Islet precursor cell (in vitro differentiated cells): ENCODE measurements around the gene TBX2.
"Not testable (repeated sequence)": the region's sequence is repeated elsewhere in the genome, so short reads cannot be mapped to it uniquely, and the experiment has no call there.

Experiments used
- DNase-seq: peaks from one replicate; pipeline ENCODE4 v3.0.0-alpha.2; 2018

The TBX2 gene

GRCh38 chr17:61436273-61436672, 36.6 kb downstream of the TBX2 start:
- no peak for DNase-seq

- DNase-seq, result no peak
Measured at GRCh38 chr17:61436995-61437704, 37.5 kb downstream of the TBX2 start.

GRCh38 chr17:61440697-61441096, 41.1 kb downstream of the TBX2 start:
- no peak for DNase-seq

- not testable (repeated sequence) for DNase-seq
Measured at GRCh38 chr17:61441507-61441906, 41.9 kb downstream of the TBX2 start.

DNA sequence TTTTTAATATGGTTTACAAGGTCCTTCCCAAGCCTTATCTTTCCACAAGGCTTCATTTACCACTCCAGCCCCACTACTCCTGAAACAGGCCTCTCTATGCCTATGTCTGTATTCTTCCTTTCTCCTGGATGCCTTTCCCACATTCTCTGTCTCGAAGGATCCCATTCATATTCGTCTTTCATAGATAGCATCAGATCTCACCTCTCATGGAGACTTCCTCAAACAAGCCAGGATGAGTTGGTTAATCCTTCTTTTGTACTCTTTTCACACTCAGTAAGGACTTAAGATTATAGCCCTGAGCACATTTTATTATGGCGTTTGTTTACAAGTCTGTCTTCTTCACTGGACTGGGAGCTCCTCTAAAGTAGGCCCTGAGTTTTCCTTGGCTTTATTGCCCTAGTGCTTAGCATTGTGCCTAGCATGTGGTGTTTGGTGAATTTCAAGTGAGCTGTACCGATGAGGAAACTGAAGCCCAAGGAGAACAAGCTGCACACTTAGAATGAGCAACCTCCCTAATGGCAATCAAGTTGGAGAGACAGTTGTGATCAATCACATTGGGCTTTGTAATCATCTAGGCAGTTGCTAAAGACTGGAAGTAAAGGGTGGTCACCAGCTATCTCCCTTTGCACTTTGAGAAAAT, 42.6 kb downstream of the TBX2 start:
- DNase-seq, result peak; percentile 57

DNA sequence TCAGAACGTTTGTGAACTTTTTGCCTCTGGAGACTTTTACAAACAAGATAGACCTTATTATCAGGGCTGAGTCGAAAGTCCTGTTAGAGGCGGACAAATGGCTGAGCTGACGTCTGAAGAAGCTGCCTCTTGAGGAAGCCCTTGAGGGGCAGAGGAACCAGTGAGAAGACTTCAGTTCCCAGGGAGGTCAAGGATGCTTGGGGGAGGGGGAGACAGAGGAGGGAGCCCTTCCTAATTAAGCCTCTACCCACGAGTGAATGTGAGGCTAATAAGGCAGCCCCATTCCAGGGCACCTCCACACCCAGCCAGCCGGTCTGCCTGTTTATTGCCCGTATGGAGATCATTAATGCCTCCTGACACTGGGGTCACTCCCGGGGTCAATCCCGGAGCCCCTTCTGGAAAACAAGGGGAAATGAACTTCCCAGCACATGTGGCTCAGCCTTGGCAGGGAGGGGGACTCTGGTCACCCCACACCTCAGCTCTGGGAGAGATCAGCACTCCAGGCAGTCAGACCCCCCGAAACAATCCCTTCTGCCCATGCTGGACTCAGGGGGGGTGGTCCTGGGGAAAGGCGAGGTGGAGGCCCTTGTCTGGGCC, 43.3 kb downstream of the TBX2 start:
- DNase-seq, result peak; percentile 51

DNA sequence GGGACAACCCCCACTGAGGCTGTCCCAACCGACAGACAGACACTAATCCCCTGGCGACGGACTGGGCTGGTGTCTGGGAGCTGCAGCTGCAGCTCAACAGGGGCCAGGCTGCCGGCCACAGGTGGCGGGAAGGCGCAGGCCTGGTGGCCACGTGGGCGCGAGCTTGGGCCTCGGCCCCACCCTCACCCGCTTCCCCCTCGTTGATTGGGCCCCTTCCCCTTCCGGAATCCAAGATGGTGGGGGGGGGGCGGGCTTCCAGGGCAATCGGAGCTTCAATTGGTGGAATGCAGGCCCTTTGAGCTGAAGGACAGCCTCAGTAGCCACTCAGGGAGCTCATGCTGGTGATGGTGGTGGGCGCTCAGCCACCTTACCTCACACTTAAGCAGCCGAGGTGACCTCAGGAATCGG, 43.8 kb downstream of the TBX2 start:
- DNase-seq, result peak; percentile 56

DNA sequence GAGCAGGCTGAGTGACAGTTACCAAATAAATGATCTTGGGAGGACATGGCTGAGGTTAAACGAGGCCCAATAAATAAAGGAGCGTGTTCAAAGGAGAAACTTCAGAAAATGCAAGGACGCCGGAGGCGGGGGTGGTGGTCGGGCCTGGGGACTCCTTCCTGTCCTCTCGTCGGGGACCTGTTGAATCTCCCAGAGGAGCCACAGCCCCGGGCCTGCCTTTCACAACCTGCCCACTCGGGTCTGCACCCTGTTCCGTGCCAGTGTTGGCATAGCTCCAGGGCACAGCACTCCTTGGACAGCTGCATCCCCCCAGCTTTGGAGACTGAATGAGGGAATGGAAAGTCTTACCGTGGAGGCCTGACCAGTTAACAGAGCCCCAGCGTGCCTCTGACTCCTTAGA, 44.4 kb downstream of the TBX2 start:
- peak; percentile 49 for DNase-seq

- peak; percentile 51 for DNase-seq
Measured at GRCh38 chr17:61444831-61445230, 45.2 kb downstream of the TBX2 start.

- DNase-seq, result peak; percentile 47
Measured at GRCh38 chr17:61447358-61447757, 47.7 kb downstream of the TBX2 start.

- no peak for DNase-seq
Measured at GRCh38 chr17:61448042-61448441, 48.4 kb downstream of the TBX2 start.

DNA sequence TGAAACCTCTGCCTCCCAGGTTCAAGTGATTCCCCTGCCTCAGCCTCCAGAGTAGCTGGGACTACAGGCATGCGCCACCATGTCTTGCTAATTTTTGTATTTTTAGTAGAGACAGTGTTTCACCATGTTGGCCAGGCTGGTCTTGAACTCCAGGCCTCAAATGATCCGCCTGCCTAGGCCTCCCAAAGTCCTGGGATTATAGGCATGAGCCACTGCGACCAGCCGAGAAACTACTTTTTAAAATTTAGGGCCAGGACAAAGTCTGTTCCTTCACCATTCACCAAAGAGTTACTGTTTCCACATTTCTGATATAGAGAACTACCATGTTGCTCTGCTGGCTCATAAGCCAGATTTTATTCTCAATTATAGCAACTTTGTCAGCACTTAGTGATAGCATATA, 49.5 kb downstream of the TBX2 start:
- not testable (repeated sequence) for DNase-seq

DNA sequence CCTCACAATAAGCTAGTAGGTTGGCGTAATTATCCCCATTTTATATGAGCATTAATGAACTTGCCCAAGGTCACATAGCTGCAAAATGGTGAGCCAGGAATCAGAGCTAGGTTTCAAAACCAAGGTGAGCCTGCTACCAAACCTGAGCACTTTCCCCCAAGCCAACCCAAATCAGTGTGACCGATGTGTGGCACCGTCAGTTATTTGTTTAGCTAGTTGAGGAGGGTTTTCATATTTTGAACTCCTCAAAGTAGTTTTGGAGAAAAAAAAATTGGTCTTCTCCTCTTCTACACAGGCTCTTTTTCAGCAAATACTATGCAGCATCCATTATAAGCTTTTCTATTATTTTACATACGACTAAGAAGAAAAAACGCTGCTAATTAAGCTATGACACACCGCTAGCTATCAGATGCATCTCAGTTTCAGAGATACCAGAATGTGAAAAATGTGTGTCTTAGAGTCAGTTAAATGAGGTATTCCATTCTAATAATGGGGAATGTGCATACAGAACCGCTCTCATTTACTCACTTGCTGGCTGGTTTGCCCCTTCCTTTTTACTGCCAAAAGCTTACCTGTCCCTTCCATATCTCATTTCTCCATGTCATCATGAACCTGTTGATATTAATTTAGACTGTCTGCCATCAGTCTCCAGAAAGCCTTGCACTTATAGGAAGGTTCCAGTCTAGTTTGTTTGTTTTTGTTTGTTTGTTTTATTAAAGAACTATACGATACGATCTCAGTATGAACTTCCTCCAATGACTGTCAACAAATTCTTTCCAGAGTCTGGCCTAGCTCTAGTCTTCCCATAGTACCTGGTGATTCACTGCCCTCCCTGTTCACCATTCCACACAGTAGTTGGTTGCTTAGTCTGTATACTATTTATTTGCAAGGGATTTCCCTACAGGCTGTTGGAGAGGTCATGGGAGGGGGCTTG, 50.3 kb downstream of the TBX2 start:
- no peak for DNase-seq

- DNase-seq, result peak; percentile 76
Measured at GRCh38 chr17:61450641-61451537, 51.2 kb downstream of the TBX2 start.

DNA sequence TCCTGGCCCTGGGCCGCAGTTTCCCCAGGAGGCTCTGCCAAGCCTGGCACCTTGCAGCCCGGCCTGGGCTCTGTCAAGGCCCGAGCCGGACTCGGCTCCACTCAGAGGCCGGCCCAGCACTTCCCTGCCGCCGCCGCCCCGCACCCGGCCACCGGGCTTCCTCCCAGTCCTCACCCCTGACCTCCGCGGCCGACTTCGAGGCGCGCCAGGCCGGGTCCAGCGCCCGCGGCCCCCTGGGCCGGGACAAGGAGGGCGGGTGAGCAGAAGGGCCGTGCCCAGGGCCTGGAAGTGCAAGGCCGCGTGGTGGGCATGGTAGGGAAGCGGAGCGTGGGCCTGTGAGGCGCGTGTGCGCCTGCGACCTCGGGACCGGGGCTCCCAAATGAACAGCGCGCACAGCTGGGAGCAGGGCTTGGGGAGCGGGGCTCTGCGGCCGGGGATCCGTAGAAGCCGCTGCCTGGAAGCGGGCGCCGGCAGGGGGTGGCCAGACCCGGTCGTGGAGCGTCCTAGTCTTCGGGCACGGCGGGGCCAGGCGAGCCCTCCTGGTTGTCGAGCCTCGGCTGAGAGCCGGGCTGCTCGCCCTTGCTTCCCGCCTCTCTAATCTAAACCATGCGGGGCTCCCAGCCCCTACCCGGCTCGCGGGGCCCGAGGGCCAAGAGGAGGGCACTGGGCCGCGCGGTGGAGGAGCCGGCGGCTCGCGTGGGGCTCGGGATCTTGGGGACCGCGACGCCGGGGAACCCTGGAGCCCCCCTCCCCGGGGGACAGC, 52.1 kb downstream of the TBX2 start:
- peak; percentile 81 for DNase-seq

GRCh38 chr17:61452301-61453290, 53.0 kb downstream of the TBX2 start, which contains the start of gene TBX4:
Gene TBX4, plus strand, starts transcription at chr17:61452422. Its CDS starts 4,069 bp downstream, at chr17:61456491.
- peak; percentile 87 for DNase-seq

GRCh38 chr17:61453566-61454380, 54.1 kb downstream of the TBX2 start:
- no peak for DNase-seq

GRCh38 chr17:61454381-61455323, 55.0 kb downstream of the TBX2 start:
- DNase-seq, result peak; percentile 82
